ENCODE data around the gene OAT. TPM values are rescaled to one million over a fixed set of nuclear protein-coding genes. Genes with fewer than 3 reads are reported as not detected.
"Not testable (repeated sequence)": the region's sequence is repeated elsewhere in the genome, so short reads cannot be mapped to it uniquely, and the experiment has no call there.

Gene OAT
- total RNA-seq, 6 experiments from 2014 or later = 5.2 to 43.8 (median 20.1) TPM

- no peak for ATAC-seq
- H3K36me3 ChIP-seq = no peaks in the 10 kb centered on the region
- TF ChIP-seq CTCF (IDR thresholded peaks at IDR 0.05) = no peak
- TF ChIP-seq POLR2A (IDR thresholded peaks at IDR 0.05) = no peak
- peak overlapping the region in 2 of 3 donors; percentile 9 to 29 for H3K4me3 ChIP-seq
- no peak for DNase-seq
- H3K27ac ChIP-seq = no peak overlapping the region
- intact Hi-C loops (cut with DNase I) = no loop called here
- 22% methylated on average over 30 of the region's 71 CpGs for whole genome bisulfite sequencing (ENCODE audit: insufficient coverage, low coverage, low lambda C conversion rate, missing lambda C conversion rate)
- H3K4me1 ChIP-seq = peaks cover 0 to 25% (median 0%) of the 10 kb centered on the region in 4 donors
- H3K9me3 ChIP-seq = no peaks in the 10 kb centered on the region
- H3K27me3 ChIP-seq = peaks cover 0 to 33% of the 10 kb centered on the region in 2 donors
Observed at GRCh38 chr10:124446830-124447750, 28.4 kb upstream of the OAT start.

GRCh38 chr10:124441694-124442093 is 23.0 kb upstream of the OAT start:
- H3K27me3 ChIP-seq; DNase-seq; H3K4me3 ChIP-seq; H3K4me1 ChIP-seq; ATAC-seq; intact Hi-C loops (cut with DNase I); H3K27ac ChIP-seq; H3K36me3 ChIP-seq; H3K9me3 ChIP-seq: not testable (repeated sequence)
- 70% methylated on average over 5 of the region's 5 CpGs for WGBS (ENCODE audit: insufficient coverage, low coverage, low lambda C conversion rate, missing lambda C conversion rate)

- DNase-seq (no peak), ATAC-seq (no peak)
- Histone ChIP-seq H3K27me3 (no peaks in the 10 kb centered on the region), H3K4me1 (peaks cover 0 to 9% (median 4%) of the 10 kb centered on the region in 4 donors), H3K27ac (no peak overlapping the region), H3K4me3 (no peak overlapping the region), H3K36me3 (no peaks in the 10 kb centered on the region), H3K9me3 (no peaks in the 10 kb centered on the region)
- TF ChIP-seq CTCF (IDR thresholded peaks at IDR 0.05) = no peak
- TF ChIP-seq POLR2A (IDR thresholded peaks at IDR 0.05) = no peak
- 74% methylated on average over 8 of the region's 8 CpGs for WGBS (ENCODE audit: insufficient coverage, low coverage, low lambda C conversion rate, missing lambda C conversion rate)
- intact Hi-C loops (cut with DNase I) = no loop called here
Observed at GRCh38 chr10:124436191-124436638, 17.5 kb upstream of the OAT start.

- H3K4me3 ChIP-seq; H3K9me3 ChIP-seq; intact Hi-C loops (cut with DNase I); DNase-seq; H3K27ac ChIP-seq; ATAC-seq; H3K4me1 ChIP-seq; H3K27me3 ChIP-seq; H3K36me3 ChIP-seq: not testable (repeated sequence)
- WGBS (ENCODE audit: insufficient coverage, low coverage, low lambda C conversion rate, missing lambda C conversion rate) = 83% methylated on average over 3 of the region's 4 CpGs
Observed at GRCh38 chr10:124435683-124436082, 17.0 kb upstream of the OAT start.

GRCh38 chr10:124433461-124433860 is 14.7 kb upstream of the OAT start:
- Histone ChIP-seq H3K36me3 (no peaks in the 10 kb centered on the region), H3K27me3 (no peaks in the 10 kb centered on the region), H3K4me1 (peaks cover 0 to 9% (median 4%) of the 10 kb centered on the region in 4 donors), H3K27ac (no peak overlapping the region), H3K4me3 (no peak overlapping the region), H3K9me3 (no peaks in the 10 kb centered on the region)
- DNase-seq (no peak), ATAC-seq (no peak)
- intact Hi-C loops (cut with DNase I) = no loop called here
- 83% methylated on average over 1 of the region's 3 CpGs for WGBS (ENCODE audit: insufficient coverage, low coverage, low lambda C conversion rate, missing lambda C conversion rate)
- TF ChIP-seq POLR2A (IDR thresholded peaks at IDR 0.05) = no peak
- no peak for TF ChIP-seq CTCF (IDR thresholded peaks at IDR 0.05)
